ENCODE results near the gene GTF3C1.
"Not testable (repeated sequence)": the region's sequence is repeated elsewhere in the genome, so short reads cannot be mapped to it uniquely, and the experiment has no call there.

The GTF3C1 gene

DNA sequence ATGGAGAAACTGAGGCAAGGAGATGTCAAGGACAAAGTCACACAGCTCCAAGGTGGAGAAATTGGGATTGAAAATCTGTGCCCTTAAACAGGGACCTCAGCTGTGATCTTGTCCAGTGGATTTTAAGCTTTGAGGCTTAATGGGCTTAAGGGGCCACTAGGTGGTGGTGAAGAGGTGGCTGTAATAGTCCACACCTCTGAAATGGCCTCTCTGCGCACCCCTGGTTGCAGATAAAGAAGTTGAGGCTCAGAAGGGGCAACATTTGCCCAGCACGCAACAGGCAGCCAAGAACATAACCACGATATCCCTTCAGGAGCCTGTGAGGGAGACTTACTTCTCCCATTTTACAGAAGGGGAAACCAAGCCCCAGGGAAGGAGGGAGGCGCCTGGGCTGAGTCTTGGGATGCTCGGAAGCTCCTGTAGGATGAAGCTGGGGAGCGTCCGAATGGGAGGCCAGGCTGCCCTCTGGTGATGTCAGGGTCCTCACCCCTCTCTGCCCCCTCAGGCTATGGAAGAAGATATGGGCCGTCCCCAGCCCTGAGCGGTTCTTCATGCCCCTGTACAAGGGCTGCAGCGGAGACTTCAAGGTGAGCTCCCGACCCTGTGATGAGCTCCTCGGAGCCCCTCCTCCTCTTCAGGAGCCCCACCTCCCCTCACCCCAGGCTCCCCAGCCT is 104.1 kb downstream of the GTF3C1 start:
- FAIRE-seq (no peak), DNase-seq (ENCODE audit: insufficient read length, low spot score) (no peak)
- TF ChIP-seq POLR2A (IDR thresholded peaks at IDR 0.05; ENCODE audit: low read depth, low read length) (no peak), POLR2AphosphoS5 (IDR thresholded peaks at IDR 0.05; ENCODE audit: low read depth, low read length) (no peak), SPI1 (IDR thresholded peaks at IDR 0.05; ENCODE audit: low read depth, low read length) (no peak), POU2F2 (IDR thresholded peaks at IDR 0.05; ENCODE audit: low read depth, low read length) (no peak), TAF1 (IDR thresholded peaks at IDR 0.05; ENCODE audit: low read depth, low read length) (no peak), PAX5 (IDR thresholded peaks at IDR 0.05; ENCODE audit: insufficient read depth, low read length, severe bottlenecking) (no peak)

DNA sequence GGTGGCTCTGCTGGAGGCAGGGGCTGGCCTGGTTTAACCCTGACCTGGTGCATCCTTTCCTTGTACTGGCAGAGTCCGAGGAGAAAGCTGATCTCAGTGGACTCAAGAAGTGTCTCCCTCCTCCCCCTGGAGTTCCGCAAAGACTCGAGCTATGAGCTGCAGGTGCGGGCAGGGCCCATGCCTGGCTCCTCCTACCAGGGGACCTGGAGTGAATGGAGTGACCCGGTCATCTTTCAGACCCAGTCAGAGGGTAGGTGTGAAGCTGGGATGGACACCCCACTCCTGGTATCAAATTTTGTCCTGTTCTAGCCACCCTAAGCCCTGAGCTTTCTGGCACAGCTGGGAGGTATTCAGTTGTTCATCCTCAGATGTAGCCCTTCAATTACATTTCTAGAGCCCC is 105.2 kb downstream of the GTF3C1 start:
- FAIRE-seq, result no peak
- DNase-seq (ENCODE audit: insufficient read length, low spot score), result no peak
- TF ChIP-seq POLR2A (IDR thresholded peaks at IDR 0.05; ENCODE audit: low read depth, low read length) (peak; percentile 43), PAX5 (IDR thresholded peaks at IDR 0.05; ENCODE audit: insufficient read depth, low read length, severe bottlenecking) (no peak), TAF1 (IDR thresholded peaks at IDR 0.05; ENCODE audit: low read depth, low read length) (no peak), SPI1 (IDR thresholded peaks at IDR 0.05; ENCODE audit: low read depth, low read length) (no peak), POLR2AphosphoS5 (IDR thresholded peaks at IDR 0.05; ENCODE audit: low read depth, low read length) (peak; percentile 48)

DNA sequence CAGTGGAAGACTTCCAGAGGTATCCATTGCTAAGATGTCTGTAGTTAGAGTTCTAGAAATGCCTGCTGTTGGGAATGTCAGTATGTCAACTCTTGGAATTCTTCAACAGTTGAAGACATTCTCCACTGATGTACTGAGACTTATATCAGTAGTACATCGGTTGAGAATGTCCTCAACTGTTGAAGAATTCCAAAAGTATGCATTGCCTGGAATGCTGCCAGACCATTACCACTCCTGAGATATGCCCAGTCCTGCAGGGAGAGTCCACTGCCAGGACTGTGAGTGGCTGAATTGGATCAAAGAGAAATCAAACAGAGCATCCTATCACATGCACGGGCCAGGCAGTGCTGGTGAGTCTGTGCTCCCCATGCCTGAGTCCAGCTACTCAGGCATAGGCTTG is 105.7 kb downstream of the GTF3C1 start:
- DNase-seq (ENCODE audit: insufficient read length, low spot score), result no peak
- no peak for TF ChIP-seq SPI1 (IDR thresholded peaks at IDR 0.05; ENCODE audit: low read depth, low read length)
- TF ChIP-seq POLR2A (IDR thresholded peaks at IDR 0.05; ENCODE audit: low read depth, low read length), result no peak; the same call in 1 of the 2 replicates
- TF ChIP-seq POLR2AphosphoS5 (IDR thresholded peaks at IDR 0.05; ENCODE audit: low read depth, low read length), result no peak
- TF ChIP-seq POU2F2 (IDR thresholded peaks at IDR 0.05; ENCODE audit: low read depth, low read length), result no peak
- TF ChIP-seq PAX5 (IDR thresholded peaks at IDR 0.05; ENCODE audit: insufficient read depth, low read length, severe bottlenecking), result no peak
- no peak for TF ChIP-seq TAF1 (IDR thresholded peaks at IDR 0.05; ENCODE audit: low read depth, low read length)
- no peak for FAIRE-seq

DNA sequence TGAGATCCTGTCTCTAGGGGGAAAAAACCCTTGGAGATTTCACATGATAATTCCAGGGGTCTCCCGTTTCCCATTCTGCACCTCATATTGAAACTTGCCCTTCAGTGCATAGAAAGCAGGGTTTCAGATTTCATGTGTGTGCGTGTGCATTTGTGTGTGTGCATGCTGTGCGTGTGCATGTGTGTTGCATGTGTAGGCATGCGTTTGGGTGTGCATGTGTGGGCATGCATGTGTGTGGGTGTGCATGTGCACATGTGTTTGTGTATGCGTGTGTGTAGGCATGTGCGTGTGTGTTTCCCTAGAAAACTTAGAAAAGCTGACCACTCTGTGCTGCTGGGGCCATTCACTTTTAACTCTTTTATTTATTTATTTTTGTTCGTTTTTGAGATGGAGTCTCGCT is 107.7 kb downstream of the GTF3C1 start:
- no peak for DNase-seq (ENCODE audit: insufficient read length, low spot score)
- FAIRE-seq, result no peak
- peak; percentile 68 for TF ChIP-seq POLR2A (IDR thresholded peaks at IDR 0.05; ENCODE audit: low read depth, low read length)
- TF ChIP-seq POU2F2 (IDR thresholded peaks at IDR 0.05; ENCODE audit: low read depth, low read length), result no peak
- TF ChIP-seq POLR2AphosphoS5 (IDR thresholded peaks at IDR 0.05; ENCODE audit: low read depth, low read length), result peak; percentile 75; the same call in 1 of the 2 replicates

DNA sequence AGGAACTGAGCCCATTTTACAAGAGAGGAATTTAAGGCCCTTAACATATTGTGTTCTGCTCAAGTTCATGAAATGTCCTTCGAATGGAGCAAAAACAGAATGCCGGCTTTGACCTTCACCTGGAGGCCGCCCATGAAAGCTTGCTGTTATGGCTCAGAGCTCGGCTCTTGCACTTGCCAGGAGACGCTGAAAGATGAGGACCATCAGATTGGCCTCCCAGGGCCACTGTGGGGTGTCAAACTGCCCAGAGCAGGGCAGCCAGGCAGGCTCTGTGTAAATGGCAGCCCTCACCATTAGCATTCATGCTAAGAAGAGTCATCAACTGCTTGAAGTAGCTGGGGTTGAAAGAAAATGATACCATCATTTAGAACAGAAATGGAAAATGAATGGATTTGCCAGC is 108.4 kb downstream of the GTF3C1 start:
- TF ChIP-seq POU2F2 (IDR thresholded peaks at IDR 0.05; ENCODE audit: low read depth, low read length) (no peak), SPI1 (IDR thresholded peaks at IDR 0.05; ENCODE audit: low read depth, low read length) (no peak), PAX5 (IDR thresholded peaks at IDR 0.05; ENCODE audit: insufficient read depth, low read length, severe bottlenecking) (no peak), TAF1 (IDR thresholded peaks at IDR 0.05; ENCODE audit: low read depth, low read length) (no peak), POLR2AphosphoS5 (IDR thresholded peaks at IDR 0.05; ENCODE audit: low read depth, low read length) (no peak), POLR2A (IDR thresholded peaks at IDR 0.05; ENCODE audit: low read depth, low read length) (no peak)
- FAIRE-seq (no peak), DNase-seq (ENCODE audit: insufficient read length, low spot score) (no peak)

DNA sequence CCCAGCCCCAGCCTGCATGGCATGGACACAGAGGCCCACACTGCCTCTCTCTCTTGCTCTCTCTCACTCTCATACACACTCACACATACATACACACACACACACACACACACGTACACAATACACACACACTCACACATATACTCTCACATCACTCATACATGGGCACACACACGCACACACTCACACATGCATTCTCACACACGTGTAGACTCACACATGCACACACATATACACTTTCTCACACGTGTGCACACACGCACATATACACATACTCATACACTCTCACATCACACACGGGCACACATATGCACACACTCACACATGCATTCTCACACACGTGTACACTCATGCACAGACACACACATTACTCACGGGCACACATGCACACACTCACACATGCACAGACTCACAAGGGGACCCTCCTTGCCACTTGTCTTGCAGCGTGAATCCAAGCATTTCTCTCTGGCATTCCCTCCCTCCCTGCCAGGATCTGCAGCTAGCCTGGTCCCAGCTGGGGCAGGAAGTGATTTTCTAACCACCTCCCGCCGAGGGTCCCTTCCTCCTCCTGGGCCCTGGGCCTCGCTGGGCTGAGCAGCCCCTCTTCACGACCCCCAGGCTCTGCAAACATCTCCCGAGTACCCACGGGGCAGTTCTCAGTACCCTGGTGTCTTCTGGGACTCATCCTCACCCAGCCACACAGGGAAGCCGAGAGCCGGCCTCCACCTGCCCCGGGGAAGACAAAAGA is 110.3 kb downstream of the GTF3C1 start:
- no peak; the same call in none of the 2 replicates for TF ChIP-seq POLR2A (IDR thresholded peaks at IDR 0.05; ENCODE audit: low read depth, low read length)
- no peak for TF ChIP-seq POU2F2 (IDR thresholded peaks at IDR 0.05; ENCODE audit: low read depth, low read length)
- no peak; the same call in none of the 2 replicates for TF ChIP-seq POLR2AphosphoS5 (IDR thresholded peaks at IDR 0.05; ENCODE audit: low read depth, low read length)
- no peak for TF ChIP-seq TAF1 (IDR thresholded peaks at IDR 0.05; ENCODE audit: low read depth, low read length)
- TF ChIP-seq PAX5 (IDR thresholded peaks at IDR 0.05; ENCODE audit: insufficient read depth, low read length, severe bottlenecking), result no peak
- no peak for TF ChIP-seq SPI1 (IDR thresholded peaks at IDR 0.05; ENCODE audit: low read depth, low read length)
- peak; percentile 88 for FAIRE-seq
- DNase-seq (ENCODE audit: insufficient read length, low spot score), result no peak

DNA sequence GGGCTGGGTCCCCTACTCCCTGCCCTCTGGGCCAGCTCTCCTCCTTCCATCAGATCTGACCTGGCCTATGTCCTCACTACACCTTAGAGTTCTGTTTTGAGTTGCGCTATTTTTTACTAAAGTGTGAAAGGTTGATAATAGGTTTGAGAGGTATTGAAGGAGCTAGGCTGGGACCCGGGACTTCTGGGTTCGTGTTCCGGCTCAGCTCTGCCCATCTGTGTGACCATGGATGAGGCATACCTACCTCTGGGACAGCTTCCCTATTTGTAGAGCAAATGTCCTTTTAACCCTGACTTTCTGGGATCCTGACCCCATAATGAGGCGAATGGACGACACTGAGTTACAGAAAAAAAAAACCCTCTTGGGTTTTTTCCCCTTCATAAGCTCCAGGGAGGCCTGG is 111.8 kb downstream of the GTF3C1 start:
- FAIRE-seq, result no peak
- no peak for DNase-seq (ENCODE audit: insufficient read length, low spot score)
- no peak for TF ChIP-seq POLR2AphosphoS5 (IDR thresholded peaks at IDR 0.05; ENCODE audit: low read depth, low read length)
- TF ChIP-seq POU2F2 (IDR thresholded peaks at IDR 0.05; ENCODE audit: low read depth, low read length), result no peak
- TF ChIP-seq TAF1 (IDR thresholded peaks at IDR 0.05; ENCODE audit: low read depth, low read length), result no peak
- no peak for TF ChIP-seq SPI1 (IDR thresholded peaks at IDR 0.05; ENCODE audit: low read depth, low read length)
- no peak for TF ChIP-seq POLR2A (IDR thresholded peaks at IDR 0.05; ENCODE audit: low read depth, low read length)
- TF ChIP-seq PAX5 (IDR thresholded peaks at IDR 0.05; ENCODE audit: insufficient read depth, low read length, severe bottlenecking), result no peak

DNA sequence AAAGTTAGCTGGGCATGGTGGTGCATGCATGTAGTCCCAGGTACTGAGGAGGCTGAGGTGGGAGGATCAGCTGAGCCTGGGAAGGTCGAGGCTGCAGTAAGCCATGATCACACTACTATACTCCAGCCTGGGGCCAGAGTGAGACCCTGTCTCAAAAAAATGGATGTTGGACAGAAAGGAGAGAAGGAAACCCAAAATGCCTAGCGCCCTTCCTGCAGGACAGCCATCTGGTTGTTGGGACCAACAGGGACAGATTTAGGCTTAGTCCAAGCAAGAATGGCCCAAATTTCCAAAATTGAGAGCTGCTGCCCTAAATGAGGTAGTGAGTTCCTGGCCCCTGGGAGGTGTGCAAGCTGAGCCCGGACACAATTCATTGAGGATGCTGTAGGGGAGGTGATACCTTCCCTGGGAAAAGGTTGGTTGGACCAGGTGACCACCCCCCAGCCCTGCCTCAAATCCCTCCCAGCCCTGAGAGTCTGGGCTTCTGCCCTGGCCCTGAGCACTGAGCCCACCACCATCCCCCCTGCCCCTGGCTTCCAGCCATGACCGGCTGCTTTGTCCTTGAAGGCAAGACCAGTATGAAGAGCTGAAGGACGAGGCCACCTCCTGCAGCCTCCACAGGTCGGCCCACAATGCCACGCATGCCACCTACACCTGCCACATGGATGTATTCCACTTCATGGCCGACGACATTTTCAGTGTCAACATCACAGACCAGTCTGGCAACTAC is 112.6 kb downstream of the GTF3C1 start:
- no peak for DNase-seq (ENCODE audit: insufficient read length, low spot score)
- TF ChIP-seq POU2F2 (IDR thresholded peaks at IDR 0.05; ENCODE audit: low read depth, low read length) (no peak), POLR2AphosphoS5 (IDR thresholded peaks at IDR 0.05; ENCODE audit: low read depth, low read length) (0 out of 2 replicates have a peak, but pooled peaks have one; percentile 35), SPI1 (IDR thresholded peaks at IDR 0.05; ENCODE audit: low read depth, low read length) (no peak), POLR2A (IDR thresholded peaks at IDR 0.05; ENCODE audit: low read depth, low read length) (peak; percentile 53), PAX5 (IDR thresholded peaks at IDR 0.05; ENCODE audit: insufficient read depth, low read length, severe bottlenecking) (no peak), TAF1 (IDR thresholded peaks at IDR 0.05; ENCODE audit: low read depth, low read length) (no peak)
- no peak for FAIRE-seq

DNA sequence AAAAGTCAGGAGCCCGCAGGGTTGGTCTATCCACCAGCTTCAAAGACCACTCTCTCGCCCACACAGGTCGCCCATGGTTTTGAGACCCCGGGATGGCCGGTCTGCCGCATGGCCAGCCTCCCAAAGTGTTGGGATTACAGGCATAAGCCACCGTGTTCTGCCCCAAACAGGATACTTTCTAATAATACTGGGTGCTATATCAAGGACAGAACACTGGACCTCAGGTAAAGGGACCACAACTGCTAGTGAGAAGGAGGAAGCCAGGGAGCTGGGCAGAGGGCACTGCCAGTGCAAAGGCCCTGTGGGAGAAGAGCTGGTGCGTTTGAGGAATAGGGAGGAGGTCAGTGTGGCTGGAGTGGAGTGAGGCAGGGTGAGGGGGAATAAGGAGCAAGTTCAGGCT is 113.6 kb downstream of the GTF3C1 start:
- TF ChIP-seq PAX5 (IDR thresholded peaks at IDR 0.05; ENCODE audit: insufficient read depth, low read length, severe bottlenecking) (no peak), POLR2A (IDR thresholded peaks at IDR 0.05; ENCODE audit: low read depth, low read length) (no peak), POLR2AphosphoS5 (IDR thresholded peaks at IDR 0.05; ENCODE audit: low read depth, low read length) (peak; percentile 55)
- FAIRE-seq (no peak), DNase-seq (ENCODE audit: insufficient read length, low spot score) (no peak)

DNA sequence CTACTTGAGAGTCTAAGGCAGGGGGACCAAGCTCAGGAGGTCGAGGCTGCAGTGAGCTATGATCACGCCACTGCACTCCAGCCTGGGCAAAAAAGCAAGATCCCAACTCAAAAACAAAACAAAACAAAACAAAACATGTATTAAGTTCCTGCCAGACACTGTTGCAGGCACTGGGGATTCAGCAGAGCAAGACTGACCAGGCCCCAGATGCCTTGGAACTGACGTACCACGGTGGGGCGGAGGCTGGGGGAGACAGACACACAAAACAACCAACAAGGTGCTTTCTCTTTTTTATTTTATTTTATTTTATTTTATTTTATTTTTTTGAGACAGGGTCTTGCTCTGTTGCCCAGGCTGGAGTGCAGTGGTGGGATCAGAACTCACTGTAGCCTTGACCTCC is 114.6 kb downstream of the GTF3C1 start:
- not testable (repeated sequence) for FAIRE-seq; DNase-seq (ENCODE audit: insufficient read length, low spot score)
